Vagina (tissue), 2 donors: ENCODE results near the gene PDE3A. TPM values are rescaled to one million over a fixed set of nuclear protein-coding genes. Genes with fewer than 3 reads are reported as not detected.

Experiments used
- DNase-seq, 2 donors: peaks; one replicate each; pipeline ENCODE4 v3.0.0-alpha.2; 2017; ENCODE audit errors: extremely low spot score in 2 of 2
- H3K27ac ChIP-seq: fragments of 200-600 bp; sonication (generic); one replicate; pipeline ENCODE4 v1.5.1; 2019
- H3K27me3 ChIP-seq: fragments of 200-600 bp; sonication (generic); one replicate; pipeline ENCODE4 v1.5.1; 2019
- H3K36me3 ChIP-seq, 2 donors: fragments of 200-600 bp; sonication (generic); one replicate each; pipeline ENCODE4 v1.5.1; 2017 to 2019
- H3K4me1 ChIP-seq: fragments of 200-600 bp; sonication (generic); one replicate; pipeline ENCODE4 v1.5.1; 2019
- H3K4me3 ChIP-seq, 2 donors: fragments of 200-600 bp; sonication (generic); 1 replicate in 1 of 2; 2 replicates in 1 of 2; pipeline ENCODE4 v1.5.1; 2016 to 2019
- H3K9me3 ChIP-seq: fragments of 200-600 bp; sonication (generic); one replicate; pipeline ENCODE4 v1.5.1; 2019
- CTCF ChIP-seq, 3 experiments: fragments of 450-650 bp in 2 of 3; fragments of 200-600 bp in 1 of 3; sonication (generic) in 1 of 3; IDR thresholded peaks; one replicate each; pipeline ENCODE4 v1.5.1; 2017 to 2019; ENCODE audit warnings: antibody characterized with exemption in 3 of 3, mild to moderate bottlenecking in 2 of 3, moderate library complexity in 2 of 3
- POLR2A ChIP-seq, 2 donors: fragments of 450-650 bp; IDR thresholded peaks; one replicate each; pipeline ENCODE4 v1.6.1; 2017; ENCODE audit warnings: antibody characterized with exemption in 2 of 2, mild to moderate bottlenecking in 2 of 2, moderate library complexity in 2 of 2
- POLR2AphosphoS5 ChIP-seq, 2 donors: sonication (generic); formaldehyde crosslinking; IDR thresholded peaks; one replicate each; pipeline ENCODE4 v1.9.0; 2017; ENCODE audit warnings: antibody characterized with exemption in 2 of 2, mild to moderate bottlenecking in 2 of 2, low read depth in 1 of 2; ENCODE audit not compliant: insufficient read depth in 1 of 2
- intact Hi-C: fragments of 100-400 bp; cut with DNase I; formaldehyde crosslinking; loops from one replicate; pipeline ENCODE4 v1.15.1; 2023
- total RNA-seq: library from RNA; depleted of rRNA; stranded (reverse); fragments of >200 nt; gene quantifications from one replicate; pipeline ENCODE4 v1.2.3, GENCODE V29; 2016

The PDE3A gene
- total RNA-seq, 1 donor from 2014 or later: 9.6 TPM

- Histone ChIP-seq H3K27me3 (no peaks in the 10 kb centered on the region), H3K4me1 (no peaks in the 10 kb centered on the region), H3K4me3 (no peak overlapping the region), H3K36me3 (no peaks in the 10 kb centered on the region), H3K9me3 (no peaks in the 10 kb centered on the region), H3K27ac (no peak overlapping the region)
- intact Hi-C loops: no loop called here
- TF ChIP-seq CTCF (IDR thresholded peaks at IDR 0.05): no peak
- TF ChIP-seq POLR2A (IDR thresholded peaks at IDR 0.05): no peak
- no peak for TF ChIP-seq POLR2AphosphoS5 (IDR thresholded peaks at IDR 0.05; ENCODE audit: insufficient read depth in 1 of 2, low read depth in 1 of 2)
- DNase-seq: no peak
Observed at GRCh38 chr12:20523658-20524057, 155.3 kb downstream of the PDE3A start.

GRCh38 chr12:20524113-20524512 lies 155.8 kb downstream of the PDE3A start:
- no peaks in the 10 kb centered on the region for H3K9me3 ChIP-seq
- DNase-seq: no peak
- no peaks in the 10 kb centered on the region for H3K27me3 ChIP-seq
- TF ChIP-seq POLR2AphosphoS5 (IDR thresholded peaks at IDR 0.05; ENCODE audit: insufficient read depth in 1 of 2, low read depth in 1 of 2) (no peak), POLR2A (IDR thresholded peaks at IDR 0.05) (no peak), CTCF (IDR thresholded peaks at IDR 0.05) (no peak)
- H3K4me1 ChIP-seq: no peaks in the 10 kb centered on the region
- no peak overlapping the region for H3K27ac ChIP-seq
- no peak overlapping the region for H3K4me3 ChIP-seq
- H3K36me3 ChIP-seq: no peaks in the 10 kb centered on the region
- intact Hi-C loops: no loop called here

GRCh38 chr12:20525064-20525610 lies 156.8 kb downstream of the PDE3A start:
- intact Hi-C loops: no loop called here
- no peaks in the 10 kb centered on the region for H3K27me3 ChIP-seq
- H3K27ac ChIP-seq: no peak overlapping the region
- no peak for DNase-seq
- H3K4me1 ChIP-seq: no peaks in the 10 kb centered on the region
- H3K36me3 ChIP-seq: no peaks in the 10 kb centered on the region
- TF ChIP-seq CTCF (IDR thresholded peaks at IDR 0.05): no peak
- TF ChIP-seq POLR2AphosphoS5 (IDR thresholded peaks at IDR 0.05; ENCODE audit: insufficient read depth in 1 of 2, low read depth in 1 of 2): no peak
- no peak for TF ChIP-seq POLR2A (IDR thresholded peaks at IDR 0.05)
- no peak overlapping the region for H3K4me3 ChIP-seq
- no peaks in the 10 kb centered on the region for H3K9me3 ChIP-seq

GRCh38 chr12:20527417-20528163 lies 159.3 kb downstream of the PDE3A start:
- no peaks in the 10 kb centered on the region for H3K9me3 ChIP-seq
- H3K4me1 ChIP-seq: no peaks in the 10 kb centered on the region
- intact Hi-C loops: no loop called here
- no peaks in the 10 kb centered on the region for H3K27me3 ChIP-seq
- DNase-seq: no peak
- no peak overlapping the region for H3K4me3 ChIP-seq
- no peak overlapping the region for H3K27ac ChIP-seq
- no peaks in the 10 kb centered on the region for H3K36me3 ChIP-seq
- no peak for TF ChIP-seq CTCF (IDR thresholded peaks at IDR 0.05)

- H3K27me3 ChIP-seq: no peaks in the 10 kb centered on the region
- no peak overlapping the region for H3K27ac ChIP-seq
- no peak for DNase-seq
- intact Hi-C loops: no loop called here
- H3K4me1 ChIP-seq: no peaks in the 10 kb centered on the region
- no peak for TF ChIP-seq POLR2A (IDR thresholded peaks at IDR 0.05)
- TF ChIP-seq CTCF (IDR thresholded peaks at IDR 0.05): no peak
- TF ChIP-seq POLR2AphosphoS5 (IDR thresholded peaks at IDR 0.05; ENCODE audit: insufficient read depth in 1 of 2, low read depth in 1 of 2): no peak
- H3K4me3 ChIP-seq: no peak overlapping the region
- no peaks in the 10 kb centered on the region for H3K36me3 ChIP-seq
- H3K9me3 ChIP-seq: no peaks in the 10 kb centered on the region
Observed at GRCh38 chr12:20528208-20528607, 159.9 kb downstream of the PDE3A start.
